Body of pancreas (tissue), 4 donors: ENCODE results near the gene WWOX.

Source experiments
- POLR2A ChIP-seq, 3 donors: fragments of 450-650 bp; IDR thresholded peaks; one replicate each; pipeline ENCODE4 v1.6.1; 2016; ENCODE audit warnings: antibody characterized with exemption in 3 of 3, mild to moderate bottlenecking in 2 of 3
- TF ChIP-seq, protein P1 (sequence below), 7 experiments: fragments of 450-650 bp in 4 of 7; fragments of 200-600 bp in 3 of 7; sonication (generic) in 3 of 7; IDR thresholded peaks; one replicate each; pipeline ENCODE4 v1.5.1; 2016 to 2019; ENCODE audit warnings: antibody characterized with exemption in 7 of 7

DNA sequence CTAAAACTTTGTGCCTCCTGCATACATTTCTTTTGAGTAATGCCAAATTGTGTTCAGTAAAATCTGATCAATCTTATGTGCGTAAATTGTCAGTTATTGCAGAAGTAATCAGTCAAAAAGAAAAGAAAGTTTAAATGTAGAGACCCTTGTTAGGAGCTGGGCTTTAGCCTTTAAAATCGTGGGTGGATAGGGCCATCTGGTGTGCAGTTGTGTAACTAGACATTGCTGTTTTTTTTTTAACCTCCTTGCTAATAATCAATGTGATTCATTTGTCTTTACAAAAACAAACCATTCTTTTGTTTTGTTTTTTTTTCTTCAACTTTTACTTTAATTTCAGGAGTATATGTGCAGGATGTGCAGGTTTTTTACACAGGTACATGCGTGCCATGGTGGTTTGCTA is 5.3 kb upstream of the WWOX start:
- TF ChIP-seq, protein P1, sequence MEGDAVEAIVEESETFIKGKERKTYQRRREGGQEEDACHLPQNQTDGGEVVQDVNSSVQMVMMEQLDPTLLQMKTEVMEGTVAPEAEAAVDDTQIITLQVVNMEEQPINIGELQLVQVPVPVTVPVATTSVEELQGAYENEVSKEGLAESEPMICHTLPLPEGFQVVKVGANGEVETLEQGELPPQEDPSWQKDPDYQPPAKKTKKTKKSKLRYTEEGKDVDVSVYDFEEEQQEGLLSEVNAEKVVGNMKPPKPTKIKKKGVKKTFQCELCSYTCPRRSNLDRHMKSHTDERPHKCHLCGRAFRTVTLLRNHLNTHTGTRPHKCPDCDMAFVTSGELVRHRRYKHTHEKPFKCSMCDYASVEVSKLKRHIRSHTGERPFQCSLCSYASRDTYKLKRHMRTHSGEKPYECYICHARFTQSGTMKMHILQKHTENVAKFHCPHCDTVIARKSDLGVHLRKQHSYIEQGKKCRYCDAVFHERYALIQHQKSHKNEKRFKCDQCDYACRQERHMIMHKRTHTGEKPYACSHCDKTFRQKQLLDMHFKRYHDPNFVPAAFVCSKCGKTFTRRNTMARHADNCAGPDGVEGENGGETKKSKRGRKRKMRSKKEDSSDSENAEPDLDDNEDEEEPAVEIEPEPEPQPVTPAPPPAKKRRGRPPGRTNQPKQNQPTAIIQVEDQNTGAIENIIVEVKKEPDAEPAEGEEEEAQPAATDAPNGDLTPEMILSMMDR (IDR thresholded peaks at IDR 0.05) = no peak
- no peak for TF ChIP-seq POLR2A (IDR thresholded peaks at IDR 0.05)
